K562 (cell line): ENCODE results near the gene PRR11. TPM values are rescaled to one million over a fixed set of nuclear protein-coding genes. Genes with fewer than 3 reads are reported as not detected.
A peak's percentile ranks its signal among the peaks of the same experiment; 100 is the strongest.

ENCODE experiments used
- BCLAF1 ChIP-seq, 2 experiments: fragments of 450-650 bp in 1 of 2; IDR thresholded peaks; 2 replicates each; pipeline ENCODE4 v1.6.1; 2011 to 2017; ENCODE audit warnings: low read depth in 2 of 2, antibody characterized with exemption in 1 of 2, borderline replicate concordance in 1 of 2, low read length in 1 of 2, mild to moderate bottlenecking in 1 of 2, mixed read lengths in 1 of 2; ENCODE audit not compliant: control insufficient read depth in 1 of 2
- CHD2 ChIP-seq: IDR thresholded peaks from 2 replicates; pipeline ENCODE4 v1.6.1; 2011; ENCODE audit warnings: low read depth, low read length
- CREB3 ChIP-seq: fragments of 450-650 bp; conservative IDR thresholded peaks from 2 replicates; pipeline ENCODE4 v1.6.1; 2016; ENCODE audit warnings: missing genetic modification characterization, low read depth, mild to moderate bottlenecking, missing compliant biosample characterization, moderate library complexity
- FOXP1 ChIP-seq: sonication (generic); formaldehyde crosslinking; IDR thresholded peaks from 2 replicates; pipeline ENCODE4 v1.8.0; 2022; ENCODE audit warnings: mild to moderate bottlenecking, missing genetic modification reagents
- HMG20A ChIP-seq: fragments of 450-650 bp; formaldehyde crosslinking; conservative IDR thresholded peaks from 2 replicates; pipeline ENCODE4 v1.4.0; 2020; ENCODE audit warnings: mild to moderate bottlenecking, mixed read lengths
- MEF2D ChIP-seq: conservative IDR thresholded peaks from 2 replicates; pipeline ENCODE4 v1.6.1; 2016; ENCODE audit warnings: low read depth, missing genetic modification characterization, missing compliant biosample characterization
- NFRKB ChIP-seq: fragments of 450-650 bp; IDR thresholded peaks from 2 replicates; pipeline ENCODE4 v1.6.1; 2016; ENCODE audit warnings: low read depth
- NR2F6 ChIP-seq: fragments of 450-650 bp; formaldehyde crosslinking; IDR thresholded peaks from 2 replicates; pipeline ENCODE4 v1.4.0; 2020; ENCODE audit warnings: mild to moderate bottlenecking
- RUNX1 ChIP-seq: sonication (generic); IDR thresholded peaks from 2 replicates; pipeline ENCODE4 v1.6.1; 2016; ENCODE audit warnings: antibody characterized with exemption, low read depth
- SRSF7 ChIP-seq: fragments of 200-400 bp; formaldehyde crosslinking; optimal IDR thresholded peaks from 2 replicates; pipeline ENCODE3; 2017; ENCODE audit warnings: mild to moderate bottlenecking, low read depth, low read length
- TAF9B ChIP-seq: fragments of 450-650 bp; IDR thresholded peaks from 2 replicates; pipeline ENCODE4 v1.6.1; 2018; ENCODE audit warnings: mild to moderate bottlenecking; ENCODE audit not compliant: partially characterized antibody
- TEAD2 ChIP-seq: fragments of 450-650 bp; IDR thresholded peaks from 2 replicates; pipeline ENCODE4 v1.6.1; 2016; ENCODE audit warnings: missing genetic modification characterization, control low read depth, missing compliant biosample characterization
- XRCC3 ChIP-seq: fragments of 450-650 bp; IDR thresholded peaks from 2 replicates; pipeline ENCODE4 v1.6.1; 2017; ENCODE audit warnings: mild to moderate bottlenecking, moderate library complexity
- ZBTB17 ChIP-seq: fragments of 450-650 bp; formaldehyde crosslinking; IDR thresholded peaks from 2 replicates; pipeline ENCODE4 v1.4.0; 2020; ENCODE audit warnings: mild to moderate bottlenecking
- ZNF408 ChIP-seq: fragments of 250-450 bp; sonication (Bioruptor Pico); IDR thresholded peaks from 2 replicates; pipeline ENCODE4 v1.4.0; 2020; ENCODE audit warnings: low read depth, mild to moderate bottlenecking, moderate library complexity
- ZNF507 ChIP-seq: conservative IDR thresholded peaks from 2 replicates; pipeline ENCODE4 v1.6.1; 2017; ENCODE audit warnings: missing genetic modification characterization, missing compliant biosample characterization
- ZNF778 ChIP-seq: fragments of 450-650 bp; formaldehyde crosslinking; IDR thresholded peaks from 2 replicates; pipeline ENCODE4 v1.4.0; 2020; ENCODE audit warnings: mild to moderate bottlenecking, moderate library complexity
- polyA plus RNA-seq, 8 experiments: library from polyadenylated mRNA; depleted of rRNA in 4 of 8; stranded (reverse) in 5 of 8; unstranded in 3 of 8; fragments of >200 nt; fragmentation: Nextera tagmentation in 2 of 8; fragmentation: Illumina TruSeq in 1 of 8; extraction: Ambion mirVana in 2 of 8; extraction: Trizol in 1 of 8; gene quantifications; 2 replicates each; pipeline versions ENCODE4 v1.2.1 to v1.2.3, GENCODE V29; 2011 to 2014; ENCODE audit warnings: inconsistent platforms in 1 of 8, missing spikeins in 1 of 8
- total RNA-seq, 7 experiments: library from RNA; depleted of rRNA in 6 of 7; stranded (reverse); fragments of >200 nt in 6 of 7; fragmentation: Illumina TruSeq in 2 of 7; extraction: Trizol in 2 of 7; gene quantifications; 2 replicates each; pipeline versions ENCODE4 v1.2.1 to v1.2.3, GENCODE V29; 2011 to 2021; ENCODE audit warnings: low replicate concordance in 1 of 7
- TF ChIP-seq, protein P1 (sequence below), 2 experiments: fragments of 450-650 bp; IDR thresholded peaks; 2 replicates each; pipeline ENCODE4 v1.6.1; 2018; ENCODE audit warnings: mild to moderate bottlenecking in 2 of 2, low read depth in 1 of 2; ENCODE audit not compliant: partially characterized antibody in 2 of 2
- TF ChIP-seq, protein P2 (sequence below), 2 experiments: IDR thresholded peaks; 2 replicates each; pipeline ENCODE4 v1.6.1; 2011; ENCODE audit warnings: borderline replicate concordance in 1 of 2, control low read depth in 1 of 2, low read depth in 1 of 2, low read length in 1 of 2, mild to moderate bottlenecking in 1 of 2, mixed read lengths in 1 of 2, moderate library complexity in 1 of 2; ENCODE audit not compliant: insufficient read depth in 1 of 2, insufficient read length in 1 of 2, poor library complexity in 1 of 2, severe bottlenecking in 1 of 2; ENCODE audit errors: extremely low read depth in 1 of 2

PRR11 gene
- total and polyA plus RNA-seq, 9 of the 15 experiments (the other 6 are each of a cell fraction or from before 2014, with no cell fraction given), result 13.3 to 75.2 (median 46.4) TPM

- TF ChIP-seq, protein P1, sequence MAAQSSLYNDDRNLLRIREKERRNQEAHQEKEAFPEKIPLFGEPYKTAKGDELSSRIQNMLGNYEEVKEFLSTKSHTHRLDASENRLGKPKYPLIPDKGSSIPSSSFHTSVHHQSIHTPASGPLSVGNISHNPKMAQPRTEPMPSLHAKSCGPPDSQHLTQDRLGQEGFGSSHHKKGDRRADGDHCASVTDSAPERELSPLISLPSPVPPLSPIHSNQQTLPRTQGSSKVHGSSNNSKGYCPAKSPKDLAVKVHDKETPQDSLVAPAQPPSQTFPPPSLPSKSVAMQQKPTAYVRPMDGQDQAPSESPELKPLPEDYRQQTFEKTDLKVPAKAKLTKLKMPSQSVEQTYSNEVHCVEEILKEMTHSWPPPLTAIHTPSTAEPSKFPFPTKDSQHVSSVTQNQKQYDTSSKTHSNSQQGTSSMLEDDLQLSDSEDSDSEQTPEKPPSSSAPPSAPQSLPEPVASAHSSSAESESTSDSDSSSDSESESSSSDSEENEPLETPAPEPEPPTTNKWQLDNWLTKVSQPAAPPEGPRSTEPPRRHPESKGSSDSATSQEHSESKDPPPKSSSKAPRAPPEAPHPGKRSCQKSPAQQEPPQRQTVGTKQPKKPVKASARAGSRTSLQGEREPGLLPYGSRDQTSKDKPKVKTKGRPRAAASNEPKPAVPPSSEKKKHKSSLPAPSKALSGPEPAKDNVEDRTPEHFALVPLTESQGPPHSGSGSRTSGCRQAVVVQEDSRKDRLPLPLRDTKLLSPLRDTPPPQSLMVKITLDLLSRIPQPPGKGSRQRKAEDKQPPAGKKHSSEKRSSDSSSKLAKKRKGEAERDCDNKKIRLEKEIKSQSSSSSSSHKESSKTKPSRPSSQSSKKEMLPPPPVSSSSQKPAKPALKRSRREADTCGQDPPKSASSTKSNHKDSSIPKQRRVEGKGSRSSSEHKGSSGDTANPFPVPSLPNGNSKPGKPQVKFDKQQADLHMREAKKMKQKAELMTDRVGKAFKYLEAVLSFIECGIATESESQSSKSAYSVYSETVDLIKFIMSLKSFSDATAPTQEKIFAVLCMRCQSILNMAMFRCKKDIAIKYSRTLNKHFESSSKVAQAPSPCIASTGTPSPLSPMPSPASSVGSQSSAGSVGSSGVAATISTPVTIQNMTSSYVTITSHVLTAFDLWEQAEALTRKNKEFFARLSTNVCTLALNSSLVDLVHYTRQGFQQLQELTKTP (IDR thresholded peaks at IDR 0.05; ENCODE audit: low read depth in 1 of 2, partially characterized antibody in 2 of 2), result peak in 1 of 2 experiments; percentile 62
- TF ChIP-seq NR2F6 (CRISPR knock-in tag) (no peak), BCLAF1 (IDR thresholded peaks at IDR 0.05; ENCODE audit: borderline replicate concordance in 1 of 2, control insufficient read depth in 1 of 2, low read depth in 2 of 2, low read length in 1 of 2) (no peak), NFRKB (peak; percentile 96), HMG20A (no peak), CHD2 (peak; percentile 91), XRCC3 (no peak), TEAD2 (tag) (peak; percentile 99), FOXP1 (CRISPR knock-in tag) (no peak), ZNF778 (no peak), ZNF507 (tag) (no peak), ZNF408 (CRISPR knock-in tag) (no peak), CREB3 (tag) (peak; percentile 90; the same call in 1 of the 2 replicates), MEF2D (tag) (no peak), SRSF7 (no peak), RUNX1 (no peak), TAF9B (peak; percentile 92), ZBTB17 (CRISPR knock-in tag) (no peak)
- TF ChIP-seq, protein P2, sequence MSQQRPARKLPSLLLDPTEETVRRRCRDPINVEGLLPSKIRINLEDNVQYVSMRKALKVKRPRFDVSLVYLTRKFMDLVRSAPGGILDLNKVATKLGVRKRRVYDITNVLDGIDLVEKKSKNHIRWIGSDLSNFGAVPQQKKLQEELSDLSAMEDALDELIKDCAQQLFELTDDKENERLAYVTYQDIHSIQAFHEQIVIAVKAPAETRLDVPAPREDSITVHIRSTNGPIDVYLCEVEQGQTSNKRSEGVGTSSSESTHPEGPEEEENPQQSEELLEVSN (IDR thresholded peaks at IDR 0.05; ENCODE audit: borderline replicate concordance in 1 of 2, extremely low read depth in 1 of 2, insufficient read depth in 1 of 2, insufficient read length in 1 of 2, low read depth in 1 of 2, low read length in 1 of 2, poor library complexity in 1 of 2, severe bottlenecking in 1 of 2), result peak; percentile 58 to 70
These were observed 666 bp upstream of the PRR11 start, which contains the start of gene SKA2 (continued) for GRCh38 chr17:59154721-59155438.
